ENCODE results near the gene WTAP.
"Not testable (repeated sequence)": the region's sequence is repeated elsewhere in the genome, so short reads cannot be mapped to it uniquely, and the experiment has no call there.

Gene WTAP

DNA sequence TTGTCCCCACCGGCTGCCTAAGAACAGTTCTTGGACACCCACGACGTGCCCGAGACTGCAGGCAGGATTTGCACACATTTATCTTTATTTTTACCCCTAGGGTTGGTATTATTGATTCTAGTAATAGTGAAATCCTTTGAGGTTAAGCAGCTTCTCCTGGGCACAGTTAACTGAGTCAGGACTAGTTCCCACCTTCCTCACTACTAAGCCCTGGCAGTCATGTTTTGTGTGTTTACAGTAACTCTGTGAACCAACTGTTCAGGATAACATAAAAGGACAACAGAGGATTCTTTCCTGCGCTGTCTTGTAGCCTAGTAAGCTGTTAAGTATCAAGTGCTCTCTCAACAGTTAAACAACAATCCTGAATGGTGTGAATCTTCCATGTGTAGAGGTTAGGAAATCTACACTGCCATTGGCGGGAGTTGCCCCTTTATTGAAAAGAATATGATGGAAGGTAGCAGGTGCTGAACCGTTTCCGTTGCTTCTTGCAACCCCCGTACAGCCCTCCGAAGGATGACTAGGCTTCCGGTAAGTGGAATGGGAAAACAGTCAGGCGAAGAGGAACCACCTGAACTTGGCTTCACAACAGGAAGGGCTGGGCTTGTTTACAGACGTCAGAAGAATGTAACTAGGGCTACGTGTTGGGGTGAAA is 33.3 kb upstream of the WTAP start:
- DNase-seq = peak; percentile 42

- no peak for DNase-seq
These were observed 31.3 kb upstream of the WTAP start for GRCh38 chr6:159695984-159696383.

DNA sequence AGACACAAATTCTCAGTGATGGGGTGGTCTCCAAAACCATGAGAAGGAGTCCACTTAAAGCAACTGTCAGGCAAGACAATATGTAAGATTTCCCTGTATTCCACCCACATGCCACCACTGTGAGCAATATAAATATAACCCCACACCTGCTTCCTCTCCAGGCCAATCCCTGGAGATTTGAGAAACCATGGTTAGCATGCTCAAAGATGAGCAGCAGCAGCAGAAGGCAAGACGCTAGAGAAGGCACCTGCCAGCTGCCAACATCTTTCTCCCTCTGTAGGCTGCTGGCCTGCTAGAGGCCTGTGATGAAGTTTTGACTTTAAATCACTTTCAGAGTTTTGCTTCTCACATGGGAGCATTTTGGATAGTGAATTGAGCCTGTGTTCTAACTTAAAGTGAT is 26.3 kb upstream of the WTAP start:
- no peak for DNase-seq

DNA sequence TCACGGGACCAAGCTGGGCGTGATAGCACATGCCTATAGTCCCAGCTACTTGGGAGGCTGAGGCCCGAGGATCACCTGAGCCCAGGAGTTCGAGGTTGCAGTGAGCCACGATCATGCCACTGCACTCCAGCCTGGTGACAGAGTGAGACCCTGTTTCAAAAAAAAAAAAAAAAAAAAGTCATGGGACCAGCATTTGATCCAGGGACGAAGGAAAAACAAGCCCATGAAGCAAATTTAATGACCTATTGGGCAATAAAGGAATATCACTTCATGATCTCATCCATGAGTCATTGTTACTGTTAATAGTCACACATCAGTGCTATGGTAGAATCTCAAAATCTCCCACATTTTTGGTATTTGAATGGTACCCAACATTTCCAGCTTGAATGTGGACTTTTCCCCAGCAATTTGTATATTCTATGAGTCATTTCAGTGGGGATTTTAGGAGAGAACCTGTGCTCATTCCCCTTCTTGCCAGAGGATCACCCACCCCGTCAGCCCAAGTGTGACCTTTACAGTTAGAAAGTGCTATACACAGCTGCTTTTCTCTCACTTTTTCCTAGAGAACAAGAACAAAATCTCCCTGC is 25.8 kb upstream of the WTAP start:
- DNase-seq = peak; percentile 40

DNA sequence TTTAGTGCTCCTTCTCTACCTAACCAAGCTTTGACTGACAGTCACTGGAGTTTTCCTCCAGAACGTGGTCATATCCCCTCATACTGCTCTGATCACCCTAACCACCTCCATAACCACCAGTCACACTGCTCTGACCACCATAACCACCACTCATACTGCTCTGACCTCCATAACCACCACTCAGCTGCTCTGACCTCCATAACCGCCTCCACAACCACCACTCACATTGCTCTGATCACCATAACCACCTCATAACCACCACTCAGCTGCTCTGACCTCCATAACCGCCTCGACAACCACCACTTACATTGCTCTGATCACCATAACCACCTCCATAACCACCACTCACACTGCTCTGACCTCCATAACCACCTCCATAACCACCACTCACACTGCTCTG is 16.7 kb upstream of the WTAP start:
- DNase-seq = peak; percentile 24

GRCh38 chr6:159712389-159712788 is 14.9 kb upstream of the WTAP start:
- DNase-seq = not testable (repeated sequence)

- no peak for DNase-seq
These were observed 13.3 kb upstream of the WTAP start for GRCh38 chr6:159713984-159714383.

DNA sequence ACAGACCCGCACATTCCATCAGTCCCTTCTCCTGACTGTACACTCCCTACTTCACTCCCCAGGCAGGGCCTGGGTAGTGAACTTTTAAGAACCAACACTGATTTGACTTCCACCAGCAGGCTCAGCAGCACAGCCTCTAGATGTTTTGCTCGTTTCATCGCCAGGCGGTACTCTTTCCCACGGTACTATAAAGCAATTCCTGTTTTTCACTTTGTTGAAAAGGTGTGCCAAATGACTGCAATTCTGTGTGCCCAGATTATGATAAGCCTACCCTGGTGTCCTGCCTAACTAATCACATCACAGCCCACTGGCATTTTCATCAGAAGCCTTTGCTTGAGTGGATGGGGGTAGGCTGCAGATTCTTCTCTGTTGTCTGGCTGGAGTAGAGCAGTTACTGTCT is 12.9 kb upstream of the WTAP start:
- DNase-seq = no peak

DNA sequence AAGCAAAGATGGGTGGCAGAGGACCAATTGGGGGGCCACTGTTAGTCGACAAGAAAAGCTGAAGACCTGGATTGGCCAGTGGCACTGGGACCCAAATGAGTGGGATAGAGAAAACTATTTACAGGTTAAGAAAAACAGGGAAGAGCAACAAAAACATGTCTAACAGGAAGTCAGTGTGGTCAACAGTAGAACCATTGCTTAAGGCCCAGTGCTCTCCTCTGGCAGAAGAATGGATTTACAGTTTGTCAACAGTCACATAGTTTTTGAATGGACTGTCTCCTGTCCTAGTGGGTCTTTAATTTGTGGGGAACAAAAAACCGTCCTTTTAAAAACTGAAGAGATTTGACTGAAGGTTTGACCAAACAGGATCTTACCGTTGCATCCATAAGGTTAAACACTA is 12.1 kb upstream of the WTAP start:
- peak; percentile 63 for DNase-seq

GRCh38 chr6:159715605-159716004 is 11.7 kb upstream of the WTAP start:
- DNase-seq = no peak

DNA sequence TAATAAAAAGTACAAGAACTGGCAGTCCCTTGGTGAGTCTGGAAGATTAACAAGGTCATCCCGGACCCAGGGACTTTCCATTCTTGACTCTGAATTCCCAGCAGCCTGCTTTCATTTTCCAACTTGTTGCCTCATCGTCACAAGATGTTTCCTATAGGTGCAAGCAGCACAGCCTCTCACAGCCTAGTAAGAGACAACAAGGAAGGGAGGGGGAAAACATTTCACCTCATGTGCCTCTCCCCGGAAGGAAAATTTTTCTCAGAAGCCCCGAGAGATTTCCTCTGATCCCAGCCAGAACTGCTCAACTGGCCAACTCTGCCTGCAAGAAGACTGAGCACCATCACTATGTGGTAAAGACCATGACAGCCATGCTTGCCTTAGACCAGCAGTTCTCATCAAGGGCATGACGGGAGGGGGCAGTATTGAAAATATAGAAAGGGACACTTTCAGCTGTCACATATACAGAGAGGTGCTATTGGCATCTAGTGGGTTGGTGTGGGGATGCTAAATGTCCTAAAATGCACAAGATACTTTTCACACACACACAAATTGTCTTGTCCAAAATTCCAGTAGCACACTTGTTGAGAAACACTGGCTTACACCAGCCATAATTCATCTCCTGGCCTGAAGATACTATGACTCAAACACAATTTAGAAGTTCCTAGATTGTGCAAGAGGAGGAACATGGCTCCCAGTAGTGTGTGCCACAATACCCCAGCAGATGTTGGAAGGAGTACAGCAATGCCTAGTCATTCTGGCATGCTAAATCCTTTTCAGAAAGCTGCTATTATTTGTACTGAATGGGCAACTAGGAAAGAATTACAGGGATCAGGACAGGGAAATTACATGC is 10.8 kb upstream of the WTAP start:
- peak; percentile 95 for DNase-seq

DNA sequence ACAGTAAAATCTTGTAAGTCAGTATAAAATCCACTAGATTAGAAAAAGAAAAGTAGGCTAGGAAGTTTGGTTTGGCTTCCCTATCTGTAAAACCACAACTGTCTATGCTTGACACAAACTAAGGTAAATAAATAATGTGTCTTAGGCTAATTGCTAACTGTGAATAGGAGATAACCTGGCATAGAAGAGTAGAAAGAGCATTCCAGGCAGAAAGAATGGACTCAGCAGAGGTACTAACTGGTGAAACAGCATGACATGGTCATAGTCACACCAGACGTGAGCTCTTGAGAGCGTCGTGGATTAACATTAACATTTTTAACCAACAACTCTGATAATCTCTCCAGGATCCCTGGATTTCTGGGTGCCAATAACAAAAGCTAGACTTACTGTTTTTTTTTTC is 8.7 kb upstream of the WTAP start:
- DNase-seq = no peak

GRCh38 chr6:159719287-159719686 is 8.0 kb upstream of the WTAP start:
- DNase-seq = no peak

DNA sequence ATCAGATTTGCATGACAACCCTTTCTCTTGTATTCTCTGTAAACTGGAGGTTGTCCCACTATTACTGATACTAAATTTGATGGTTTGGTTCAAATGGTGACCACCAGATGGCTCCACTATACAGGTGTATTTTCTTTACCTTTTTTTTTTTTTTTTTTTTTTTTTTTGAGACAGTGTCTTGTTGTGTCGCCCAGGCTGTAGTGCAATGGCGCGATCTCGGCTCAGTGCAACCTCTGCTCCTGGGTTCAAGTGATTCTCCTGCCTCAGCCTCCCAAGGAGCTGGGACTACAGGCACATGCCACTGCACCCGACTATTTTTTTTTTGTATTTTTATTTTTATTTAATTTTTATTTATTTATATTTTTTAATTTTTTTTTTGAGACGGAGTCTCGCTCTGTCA is 6.6 kb upstream of the WTAP start:
- DNase-seq = no peak

DNA sequence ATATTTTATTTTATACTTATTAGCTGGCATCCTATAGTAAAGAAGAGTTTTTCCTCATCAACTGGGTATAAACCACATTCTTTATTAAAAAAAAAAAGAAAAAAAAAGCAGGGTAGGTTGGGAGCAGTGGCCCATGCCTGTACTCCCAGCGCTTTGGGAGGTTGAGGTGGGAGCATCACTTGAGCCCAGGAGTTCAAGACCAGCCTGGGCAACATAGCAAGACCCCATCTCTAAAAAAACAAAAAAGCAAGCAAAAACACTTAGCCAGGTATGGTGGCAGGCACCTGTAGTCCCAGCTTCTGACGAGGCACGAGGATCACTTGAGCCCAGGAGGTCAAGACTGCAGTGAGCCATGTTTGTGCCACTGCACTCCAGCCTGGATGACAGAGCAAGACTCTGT is 5.3 kb upstream of the WTAP start:
- DNase-seq = not testable (repeated sequence)

DNA sequence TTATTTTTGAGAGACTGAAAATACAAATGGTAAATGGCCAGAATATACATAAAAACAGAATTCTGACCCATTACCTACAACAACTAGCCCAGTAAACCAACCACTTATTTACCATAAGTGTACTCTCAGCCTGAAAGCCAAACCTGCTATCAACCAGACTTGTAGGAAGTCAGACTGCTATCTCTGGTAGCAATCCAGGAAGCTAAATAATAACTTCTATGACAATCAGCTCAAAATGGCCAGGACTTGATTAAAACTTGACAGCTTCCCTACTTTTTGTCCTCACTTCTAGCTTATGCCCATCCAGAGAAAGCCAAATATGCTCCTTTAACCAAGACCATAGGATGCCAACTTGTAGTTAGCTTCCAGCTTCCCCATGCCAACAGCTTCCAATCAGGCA is 4.7 kb upstream of the WTAP start:
- DNase-seq = no peak

DNA sequence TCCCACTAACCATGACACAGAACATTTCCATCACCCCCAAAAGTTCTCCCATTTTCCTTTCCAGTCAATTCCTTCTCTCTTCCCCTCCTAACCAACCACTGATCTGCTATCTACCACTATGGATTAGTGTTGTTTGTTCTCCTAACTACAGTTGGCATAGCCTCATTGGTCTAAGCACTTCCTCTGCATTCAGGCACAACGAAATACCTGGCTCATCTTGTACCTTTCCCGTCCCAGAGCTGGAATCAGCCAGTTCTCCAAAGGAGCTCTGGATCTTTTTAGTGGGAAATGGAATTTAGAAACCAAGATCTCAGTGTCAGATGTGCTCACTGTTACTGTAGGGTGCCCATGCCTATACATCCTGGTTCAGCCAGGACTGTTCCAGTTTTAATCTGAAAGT is 4.0 kb upstream of the WTAP start:
- no peak for DNase-seq

GRCh38 chr6:159724778-159725177 is 2.5 kb upstream of the WTAP start:
- DNase-seq = no peak

DNA sequence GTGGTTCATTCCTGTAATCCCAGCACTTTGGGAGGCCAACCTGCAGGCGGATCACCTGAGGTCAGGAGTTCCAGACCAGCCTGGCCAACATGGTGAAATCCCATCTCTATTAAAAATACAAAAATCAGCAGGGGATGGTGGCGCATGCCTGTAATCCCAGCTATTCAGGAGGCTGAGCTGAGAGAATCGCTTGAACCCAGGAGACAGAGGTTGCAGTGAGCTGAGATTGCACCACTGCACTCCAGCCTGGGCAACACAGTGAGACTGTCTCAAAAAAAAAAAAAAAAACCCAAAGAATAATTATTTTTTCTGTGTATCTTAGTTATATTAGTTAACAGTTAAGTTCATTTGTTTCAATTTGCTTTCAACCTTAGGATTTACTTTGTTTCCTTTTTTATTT is 2.1 kb upstream of the WTAP start:
- not testable (repeated sequence) for DNase-seq

- DNase-seq = no peak
These were observed 920 bp upstream of the WTAP start for GRCh38 chr6:159726255-159726917.

DNA sequence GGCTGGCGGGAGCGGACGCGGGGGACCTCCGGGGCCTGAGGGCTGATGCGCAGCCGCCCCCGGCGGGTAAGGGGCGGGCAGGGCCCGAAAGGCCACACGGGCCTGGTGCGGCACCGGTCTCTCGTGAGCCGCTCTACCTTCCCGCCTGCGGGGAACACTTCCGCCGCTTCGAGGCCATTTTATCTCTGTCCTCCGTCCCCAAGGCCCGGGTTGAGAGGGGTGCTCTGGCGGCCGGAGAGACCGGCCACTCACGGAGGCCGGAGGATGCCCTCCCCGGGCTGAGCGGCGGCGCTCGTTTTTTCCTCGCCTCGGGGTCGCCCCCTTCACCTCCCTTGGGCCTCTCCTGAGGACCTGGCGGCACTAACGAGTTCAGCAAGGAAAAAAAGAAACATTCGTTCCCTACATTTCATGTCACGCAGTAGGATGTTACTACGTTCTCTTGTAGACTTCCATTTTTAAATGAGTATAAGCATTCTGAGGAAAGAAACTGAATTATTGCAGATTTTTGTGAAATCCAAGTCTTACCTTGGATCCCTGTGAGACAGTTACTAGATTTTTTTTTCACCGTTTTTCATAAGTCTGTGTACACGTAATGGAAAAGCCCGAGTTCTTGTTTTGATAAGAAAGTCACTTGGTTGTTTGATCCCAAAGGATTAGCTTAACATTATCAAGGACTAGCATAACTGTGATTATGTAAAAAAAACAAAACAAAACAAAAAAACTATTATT is 575 bp downstream of the WTAP start:
- no peak for DNase-seq

- no peak for DNase-seq
These were observed 1.2 kb downstream of the WTAP start for GRCh38 chr6:159728531-159728964.
